C4-2B (cell line): Measurements from ENCODE around the gene ADM2.

Experiments
- H3K27ac ChIP-seq: fragments of 450-650 bp; 2 replicates; pipeline ENCODE4 v1.5.1; 2017
- ZFX ChIP-seq: fragments of 450-650 bp; IDR thresholded peaks from 2 replicates; pipeline ENCODE4 v1.6.1; 2017
- TF ChIP-seq, protein P1 (sequence below): fragments of 450-650 bp; conservative IDR thresholded peaks from 2 replicates; pipeline ENCODE4 v1.5.1; 2017; ENCODE audit warnings: mild to moderate bottlenecking

The ADM2 gene

DNA sequence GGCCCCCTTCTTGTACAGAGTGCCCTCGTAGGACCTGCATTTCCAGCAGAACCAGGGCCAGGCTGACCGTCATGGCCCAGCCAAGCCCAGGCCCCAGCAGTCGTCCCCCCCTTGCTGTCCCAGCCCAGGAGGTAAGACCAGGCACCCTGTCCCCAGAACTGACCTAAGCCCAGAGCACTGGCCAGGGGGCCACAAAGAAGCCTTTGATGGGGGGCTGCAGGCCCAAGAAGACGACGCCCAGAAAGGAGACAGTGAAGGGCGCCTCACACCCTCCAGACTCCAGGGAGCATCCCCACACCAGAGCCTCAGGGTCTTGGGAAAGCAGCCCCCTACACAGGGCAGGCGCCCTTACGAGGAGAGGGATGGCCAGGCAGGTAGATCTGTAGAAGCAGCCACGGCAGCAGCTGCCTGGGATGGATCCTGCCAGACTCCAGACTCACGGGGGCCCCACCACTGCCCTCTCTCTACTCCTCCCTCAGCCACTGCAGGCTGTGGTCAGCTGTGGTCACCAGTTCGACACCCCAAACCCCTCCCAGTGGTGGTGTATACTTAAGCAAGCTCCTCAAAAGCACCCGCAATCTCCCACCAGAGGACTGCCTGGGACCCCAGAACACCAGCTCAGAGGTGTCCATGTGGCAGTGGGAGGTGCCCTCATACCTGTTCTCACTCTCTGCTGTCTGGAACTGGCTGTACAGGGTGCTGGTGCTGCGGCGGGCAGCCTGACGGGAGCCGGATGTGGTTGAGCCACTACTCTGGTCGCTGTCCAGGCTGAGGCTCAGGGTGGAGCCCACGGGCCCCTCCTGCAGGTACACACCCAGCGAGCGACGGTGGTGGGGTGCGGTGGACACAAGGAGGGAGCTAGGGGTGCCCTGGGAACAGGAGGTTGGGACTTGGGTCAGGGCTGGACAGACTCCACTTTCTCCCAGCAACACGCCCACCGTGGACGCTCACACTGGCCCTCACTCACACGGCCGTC, 33.5 kb upstream of the ADM2 start:
- no peak overlapping the region for H3K27ac ChIP-seq
- TF ChIP-seq ZFX, result no peak
- TF ChIP-seq, protein P1, sequence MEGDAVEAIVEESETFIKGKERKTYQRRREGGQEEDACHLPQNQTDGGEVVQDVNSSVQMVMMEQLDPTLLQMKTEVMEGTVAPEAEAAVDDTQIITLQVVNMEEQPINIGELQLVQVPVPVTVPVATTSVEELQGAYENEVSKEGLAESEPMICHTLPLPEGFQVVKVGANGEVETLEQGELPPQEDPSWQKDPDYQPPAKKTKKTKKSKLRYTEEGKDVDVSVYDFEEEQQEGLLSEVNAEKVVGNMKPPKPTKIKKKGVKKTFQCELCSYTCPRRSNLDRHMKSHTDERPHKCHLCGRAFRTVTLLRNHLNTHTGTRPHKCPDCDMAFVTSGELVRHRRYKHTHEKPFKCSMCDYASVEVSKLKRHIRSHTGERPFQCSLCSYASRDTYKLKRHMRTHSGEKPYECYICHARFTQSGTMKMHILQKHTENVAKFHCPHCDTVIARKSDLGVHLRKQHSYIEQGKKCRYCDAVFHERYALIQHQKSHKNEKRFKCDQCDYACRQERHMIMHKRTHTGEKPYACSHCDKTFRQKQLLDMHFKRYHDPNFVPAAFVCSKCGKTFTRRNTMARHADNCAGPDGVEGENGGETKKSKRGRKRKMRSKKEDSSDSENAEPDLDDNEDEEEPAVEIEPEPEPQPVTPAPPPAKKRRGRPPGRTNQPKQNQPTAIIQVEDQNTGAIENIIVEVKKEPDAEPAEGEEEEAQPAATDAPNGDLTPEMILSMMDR, result no peak

DNA sequence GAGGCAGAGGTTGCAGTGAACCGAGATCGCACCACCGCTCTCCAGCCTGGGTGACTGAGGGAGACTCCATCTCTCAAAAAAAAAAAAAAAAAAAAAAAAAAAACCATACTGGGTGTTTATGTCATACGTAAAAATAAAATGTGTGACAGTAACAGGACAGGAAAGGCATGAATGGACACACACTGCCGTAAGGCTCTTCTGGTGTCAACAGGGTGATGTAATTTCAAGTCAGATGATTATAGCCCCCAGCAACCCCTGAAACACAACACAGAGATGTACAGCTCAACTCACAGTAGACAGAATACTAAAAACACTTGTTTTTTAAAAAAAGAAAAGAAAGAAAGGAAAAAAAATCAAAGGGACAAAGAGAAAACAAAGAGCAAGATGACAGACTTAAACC, 28.7 kb upstream of the ADM2 start:
- no peak overlapping the region for H3K27ac ChIP-seq
- no peak for TF ChIP-seq ZFX
- TF ChIP-seq, protein P1, result no peak

DNA sequence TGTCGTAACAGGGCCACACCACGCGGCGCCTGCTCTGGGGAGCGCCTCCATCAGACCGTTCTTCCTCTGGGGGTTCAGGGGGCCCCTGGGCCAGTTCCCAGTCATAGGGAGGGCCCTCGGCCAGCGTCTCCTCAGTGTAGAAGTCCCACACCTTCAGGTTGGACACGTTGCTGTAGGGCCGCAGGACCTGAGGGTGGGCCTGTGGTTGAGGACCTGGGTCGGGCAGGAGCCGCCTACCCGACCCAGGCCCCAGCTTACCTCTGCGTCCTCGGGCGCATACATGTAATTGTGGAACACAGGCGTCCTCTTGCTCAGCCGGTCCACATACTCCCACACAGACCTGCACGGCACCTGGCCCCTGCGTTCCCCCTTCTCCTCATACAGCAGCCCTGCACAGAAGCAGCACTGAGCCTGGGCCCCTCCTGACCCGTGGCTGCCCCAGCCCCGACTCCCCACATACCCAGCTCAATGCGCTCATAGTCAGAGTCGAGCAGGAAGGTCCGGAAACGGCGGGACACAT, 26.7 kb upstream of the ADM2 start:
- no peak overlapping the region for H3K27ac ChIP-seq
- TF ChIP-seq, protein P1, result no peak
- no peak for TF ChIP-seq ZFX

DNA sequence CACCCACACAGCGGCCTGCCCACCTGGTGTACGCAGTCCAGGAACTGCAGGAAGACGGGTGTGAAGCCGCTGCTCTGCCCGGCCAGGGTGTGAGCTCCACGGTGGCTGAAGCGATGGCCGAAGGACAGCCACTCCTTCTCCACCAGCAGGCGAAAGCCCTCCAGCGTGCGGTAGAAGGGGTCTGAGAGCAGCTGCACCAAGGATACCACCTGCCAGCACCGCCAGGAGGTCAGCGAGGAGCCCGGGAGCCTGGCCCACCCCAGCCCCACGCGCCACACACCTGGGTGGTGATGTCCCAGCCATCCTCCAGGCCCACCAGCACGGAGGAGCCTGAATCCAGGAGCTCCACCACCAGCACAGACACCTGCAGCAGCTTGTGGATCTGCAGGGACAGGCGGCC, 26.1 kb upstream of the ADM2 start:
- H3K27ac ChIP-seq, result no peak overlapping the region
- TF ChIP-seq, protein P1, result no peak
- TF ChIP-seq ZFX, result no peak

DNA sequence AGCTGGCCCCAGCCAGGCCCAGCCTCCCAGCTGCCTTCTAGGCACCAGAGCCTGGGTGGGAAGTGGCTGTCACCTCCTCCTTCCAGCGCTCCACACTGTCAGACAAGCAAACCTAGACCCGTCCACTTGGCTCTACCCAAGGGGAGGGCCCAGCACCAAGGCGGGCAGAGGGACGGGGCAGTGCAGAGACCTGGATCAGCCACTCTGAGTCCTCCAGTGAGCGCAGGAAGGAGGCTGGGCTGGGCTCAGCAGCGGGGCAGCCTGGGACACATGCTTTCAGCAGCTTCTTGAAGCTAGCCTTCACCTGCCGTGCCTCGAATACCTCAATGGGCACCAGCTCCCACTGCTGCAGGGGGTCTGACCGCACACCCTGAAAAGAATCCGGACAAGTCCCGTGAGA, 25.3 kb upstream of the ADM2 start:
- H3K27ac ChIP-seq, result no peak overlapping the region
- TF ChIP-seq, protein P1, result no peak
- no peak for TF ChIP-seq ZFX

DNA sequence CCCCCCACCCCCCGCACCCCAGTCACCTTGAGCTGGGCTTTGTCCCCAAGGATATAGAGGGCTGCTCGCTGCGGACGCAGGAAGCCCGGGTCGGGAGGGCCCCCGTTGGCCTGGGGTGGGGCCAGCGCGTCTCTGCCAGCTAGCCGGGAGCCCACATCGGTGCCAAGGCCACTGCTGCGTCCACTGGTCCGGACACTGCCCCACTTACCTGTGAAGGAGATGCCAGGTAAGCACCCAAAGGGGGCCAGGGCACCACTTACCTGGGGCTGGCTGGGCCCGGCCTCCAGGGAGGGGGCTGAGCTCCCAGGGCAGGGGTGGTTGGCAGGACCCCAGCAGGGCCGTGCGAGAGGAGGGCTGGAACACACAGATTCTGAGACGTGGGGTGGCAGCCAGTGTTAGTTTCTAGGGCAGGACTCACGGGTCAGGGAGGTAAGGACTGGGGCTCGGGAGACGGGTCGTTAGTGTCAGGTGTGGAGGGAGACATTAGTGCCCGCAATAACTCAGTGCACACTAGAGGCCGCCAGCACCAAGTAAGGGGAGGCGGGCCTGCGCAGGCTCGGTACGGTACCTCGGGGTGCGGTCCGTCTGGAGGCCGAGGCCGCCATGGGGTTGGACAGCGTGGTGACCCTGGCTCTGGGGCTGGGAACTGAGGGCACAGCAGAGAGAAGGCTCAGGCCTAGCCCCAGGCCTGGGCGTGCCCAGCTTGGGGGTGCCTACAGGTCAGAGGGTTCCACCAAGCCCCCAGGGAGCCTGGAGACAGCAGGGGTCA, 24.7 kb upstream of the ADM2 start:
- TF ChIP-seq, protein P1, result no peak; the same call in 1 of the 2 replicates
- no peak for TF ChIP-seq ZFX
- no peak overlapping the region for H3K27ac ChIP-seq

DNA sequence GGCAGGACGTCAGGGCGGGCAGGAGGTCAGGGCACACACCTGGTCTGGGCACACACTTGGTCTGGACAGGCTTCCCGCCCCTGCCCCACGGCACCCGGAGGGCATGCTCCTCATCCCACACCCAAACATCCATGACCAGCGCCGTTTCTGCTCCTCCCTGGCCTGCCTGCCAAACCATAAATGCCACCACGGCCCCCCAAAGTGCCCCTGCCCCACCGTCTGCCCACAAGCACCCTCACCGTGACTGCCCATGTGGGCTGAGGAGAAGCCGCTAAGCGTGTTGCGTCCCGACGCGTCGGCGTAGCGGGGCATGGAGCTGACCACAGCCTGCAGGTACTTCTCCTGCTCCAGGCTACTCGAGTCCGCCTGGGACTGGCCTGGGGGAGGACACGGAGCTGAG, 22.3 kb upstream of the ADM2 start:
- H3K27ac ChIP-seq, result no peak overlapping the region
- TF ChIP-seq, protein P1, result no peak
- no peak for TF ChIP-seq ZFX
